Hematopoietic multipotent progenitor cell treated with erythropoietin and hydrocortisone succinate and interleukin-3 and kit ligand, for 8 days (in vitro differentiated cells): ENCODE measurements around the gene TTLL3.
"Not testable (repeated sequence)": the region's sequence is repeated elsewhere in the genome, so short reads cannot be mapped to it uniquely, and the experiment has no call there.

Source experiments
- DNase-seq: peaks from one replicate; pipeline ENCODE4 v3.0.0-alpha.2; 2015

The TTLL3 gene

GRCh38 chr3:9838856-9839255, 28.8 kb downstream of the TTLL3 start:
- no peak for DNase-seq

GRCh38 chr3:9841015-9841414, 31.0 kb downstream of the TTLL3 start:
- DNase-seq, result no peak

GRCh38 chr3:9843715-9844438, 33.8 kb downstream of the TTLL3 start, which contains the start of gene RPUSD3:
Gene RPUSD3, minus strand, starts transcription at chr3:9844008. Its CDS starts 18 bp downstream, at chr3:9843990.
- DNase-seq, result peak; percentile 95

GRCh38 chr3:9846231-9846630, 36.2 kb downstream of the TTLL3 start:
- no peak for DNase-seq

- DNase-seq, result peak; percentile 12
Measured at GRCh38 chr3:9846931-9847488, 36.9 kb downstream of the TTLL3 start.

- not testable (repeated sequence) for DNase-seq
Measured at GRCh38 chr3:9847870-9848269, 37.8 kb downstream of the TTLL3 start.

- peak; percentile 58 for DNase-seq
Measured at GRCh38 chr3:9848860-9849259, 38.8 kb downstream of the TTLL3 start.

- DNase-seq, result not testable (repeated sequence)
Measured at GRCh38 chr3:9851383-9851782, 41.3 kb downstream of the TTLL3 start.

GRCh38 chr3:9851926-9852325, 41.9 kb downstream of the TTLL3 start:
- DNase-seq, result not testable (repeated sequence)

GRCh38 chr3:9852528-9852927, 42.5 kb downstream of the TTLL3 start:
- no peak for DNase-seq

GRCh38 chr3:9854291-9854940, 44.4 kb downstream of the TTLL3 start:
- DNase-seq, result not testable (repeated sequence)

GRCh38 chr3:9855594-9855993, 45.5 kb downstream of the TTLL3 start:
- no peak for DNase-seq

- no peak for DNase-seq
Measured at GRCh38 chr3:9859530-9860025, 49.5 kb downstream of the TTLL3 start.

- no peak for DNase-seq
Measured at GRCh38 chr3:9861201-9861600, 51.1 kb downstream of the TTLL3 start.

- DNase-seq, result no peak
Measured at GRCh38 chr3:9861626-9862130, 51.6 kb downstream of the TTLL3 start.

- DNase-seq, result peak; percentile 61
Measured at GRCh38 chr3:9862391-9863057, 52.5 kb downstream of the TTLL3 start.

- DNase-seq, result no peak
Measured at GRCh38 chr3:9863058-9863772, 53.2 kb downstream of the TTLL3 start.

GRCh38 chr3:9864200-9864927, 54.3 kb downstream of the TTLL3 start:
- DNase-seq, result no peak

- DNase-seq, result not testable (repeated sequence)
Measured at GRCh38 chr3:9865125-9865637, 55.1 kb downstream of the TTLL3 start.

GRCh38 chr3:9866639-9867038, 56.6 kb downstream of the TTLL3 start:
- DNase-seq, result no peak

- no peak for DNase-seq
Measured at GRCh38 chr3:9867106-9867505, 57.0 kb downstream of the TTLL3 start.
